Glomerular visceral epithelial cell (primary cell): ENCODE measurements around the gene IFT20.
A peak's percentile ranks its signal among the peaks of the same experiment; 100 is the strongest.

Experiments
- DNase-seq: peaks from one replicate; pipeline ENCODE4 v3.0.0-alpha.2; 2016; ENCODE audit errors: extremely low spot score

IFT20 gene, protein sequence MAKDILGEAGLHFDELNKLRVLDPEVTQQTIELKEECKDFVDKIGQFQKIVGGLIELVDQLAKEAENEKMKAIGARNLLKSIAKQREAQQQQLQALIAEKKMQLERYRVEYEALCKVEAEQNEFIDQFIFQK

DNA sequence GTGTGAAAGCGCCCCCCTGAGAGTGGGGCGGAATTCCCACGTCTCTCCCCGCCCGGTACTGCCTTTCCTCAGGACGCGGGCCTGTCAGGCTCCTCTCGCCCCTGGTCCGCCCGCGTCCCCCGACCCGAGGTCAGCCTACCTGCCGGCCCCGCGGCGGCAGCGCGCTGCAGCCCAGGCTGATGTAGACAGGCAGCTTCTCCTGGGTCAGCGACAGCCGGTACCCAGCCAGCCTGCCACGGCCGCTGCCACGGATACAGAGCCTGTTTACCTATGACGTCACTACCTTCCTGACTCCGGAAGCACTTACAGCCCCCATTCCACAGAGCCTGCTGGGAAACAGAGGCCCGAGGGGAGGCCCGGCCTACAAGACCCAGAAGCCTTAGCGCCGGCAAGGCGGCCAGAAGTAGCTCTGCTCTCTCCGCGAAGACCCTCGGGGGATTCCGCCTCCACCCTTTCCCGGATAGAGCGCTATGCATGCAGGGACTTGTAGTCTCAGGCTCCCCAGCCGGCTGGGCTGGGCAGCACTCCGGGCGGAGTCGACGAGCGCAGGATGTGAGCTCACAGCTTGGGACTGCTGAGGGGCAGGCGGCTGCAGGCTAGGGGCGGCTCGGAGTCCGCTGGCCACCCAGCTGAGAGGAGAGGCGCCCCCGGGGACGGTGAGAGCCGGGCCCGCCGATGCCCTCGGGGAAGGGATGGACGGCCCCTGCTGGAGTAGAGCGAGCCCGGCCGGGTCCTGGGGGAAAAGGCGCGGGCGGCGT lies at the start of gene IFT20, which contains the start of gene TNFAIP1:
TSS of gene IFT20 (minus strand) at position 272 of the 758 bp plus-strand sequence. CDS start 3,487 bp downstream, outside the sequence.
TSS of gene TNFAIP1 (plus strand) at position 561 of the 758 bp plus-strand sequence. CDS start 3,761 bp downstream, outside the sequence.
- DNase-seq = peak; percentile 100

DNA sequence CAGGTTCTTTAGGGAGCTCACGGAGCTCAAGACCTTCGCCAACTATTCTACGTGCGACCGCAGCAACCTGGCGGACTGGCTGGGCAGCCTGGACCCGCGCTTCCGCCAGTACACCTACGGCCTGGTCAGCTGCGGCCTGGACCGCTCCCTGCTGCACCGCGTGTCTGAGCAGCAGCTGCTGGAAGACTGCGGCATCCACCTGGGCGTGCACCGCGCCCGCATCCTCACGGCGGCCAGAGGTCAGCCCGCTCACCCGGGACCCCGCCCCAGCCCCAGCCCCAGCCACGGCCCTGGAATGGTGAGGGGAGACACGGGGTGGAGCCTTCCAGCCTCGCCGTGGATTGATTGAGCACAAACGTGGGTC lies 49.7 kb upstream of the IFT20 start:
- no peak for DNase-seq

DNA sequence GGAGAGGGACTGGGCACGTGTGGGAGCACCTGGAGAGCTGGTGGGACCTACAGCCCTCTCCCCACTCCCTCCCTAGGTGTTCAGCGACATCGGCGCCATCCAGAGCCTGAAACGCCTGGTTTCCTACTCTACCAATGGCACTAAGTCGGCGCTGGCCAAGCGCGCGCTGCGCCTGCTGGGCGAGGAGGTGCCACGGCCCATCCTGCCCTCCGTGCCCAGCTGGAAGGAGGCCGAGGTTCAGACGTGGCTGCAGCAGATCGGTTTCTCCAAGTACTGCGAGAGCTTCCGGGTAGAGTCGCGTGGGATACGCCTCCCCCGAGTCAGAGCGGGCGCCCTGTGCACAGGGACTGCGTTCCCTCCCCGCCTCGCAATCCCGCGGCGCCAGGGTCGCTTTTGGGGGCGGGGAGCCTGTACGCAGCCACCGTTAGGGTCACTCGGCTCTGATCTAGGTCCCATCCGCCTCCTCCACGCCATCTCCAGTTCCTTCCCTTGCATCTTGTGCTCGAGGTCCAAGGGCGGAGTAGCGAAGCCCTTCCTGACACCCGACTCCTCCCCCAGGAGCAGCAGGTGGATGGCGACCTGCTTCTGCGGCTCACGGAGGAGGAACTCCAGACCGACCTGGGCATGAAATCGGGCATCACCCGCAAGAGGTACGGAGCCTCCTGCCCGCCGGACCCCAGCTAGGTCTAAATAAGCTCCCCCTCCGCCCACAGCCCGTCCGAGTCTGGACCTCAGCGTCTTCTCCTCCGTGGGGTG lies 49.2 kb upstream of the IFT20 start:
- peak; percentile 39 for DNase-seq

DNA sequence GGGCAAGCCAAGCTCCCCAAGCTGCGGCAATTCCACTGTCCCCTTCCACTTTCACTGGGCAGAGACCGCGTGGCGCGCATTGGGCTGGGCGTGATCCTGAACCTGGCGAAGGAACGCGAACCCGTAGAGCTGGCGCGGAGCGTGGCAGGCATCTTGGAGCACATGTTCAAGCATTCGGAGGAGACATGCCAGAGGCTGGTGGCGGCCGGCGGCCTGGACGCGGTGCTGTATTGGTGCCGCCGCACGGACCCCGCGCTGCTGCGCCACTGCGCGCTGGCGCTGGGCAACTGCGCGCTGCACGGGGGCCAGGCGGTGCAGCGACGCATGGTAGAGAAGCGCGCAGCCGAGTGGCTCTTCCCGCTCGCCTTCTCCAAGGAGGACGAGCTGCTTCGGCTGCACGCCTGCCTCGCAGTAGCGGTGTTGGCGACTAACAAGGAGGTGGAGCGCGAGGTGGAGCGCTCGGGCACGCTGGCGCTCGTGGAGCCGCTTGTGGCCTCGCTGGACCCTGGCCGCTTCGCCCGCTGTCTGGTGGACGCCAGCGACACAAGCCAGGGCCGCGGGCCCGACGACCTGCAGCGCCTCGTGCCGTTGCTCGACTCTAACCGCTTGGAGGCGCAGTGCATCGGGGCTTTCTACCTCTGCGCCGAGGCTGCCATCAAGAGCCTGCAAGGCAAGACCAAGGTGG lies 46.0 kb upstream of the IFT20 start:
- DNase-seq = no peak

DNA sequence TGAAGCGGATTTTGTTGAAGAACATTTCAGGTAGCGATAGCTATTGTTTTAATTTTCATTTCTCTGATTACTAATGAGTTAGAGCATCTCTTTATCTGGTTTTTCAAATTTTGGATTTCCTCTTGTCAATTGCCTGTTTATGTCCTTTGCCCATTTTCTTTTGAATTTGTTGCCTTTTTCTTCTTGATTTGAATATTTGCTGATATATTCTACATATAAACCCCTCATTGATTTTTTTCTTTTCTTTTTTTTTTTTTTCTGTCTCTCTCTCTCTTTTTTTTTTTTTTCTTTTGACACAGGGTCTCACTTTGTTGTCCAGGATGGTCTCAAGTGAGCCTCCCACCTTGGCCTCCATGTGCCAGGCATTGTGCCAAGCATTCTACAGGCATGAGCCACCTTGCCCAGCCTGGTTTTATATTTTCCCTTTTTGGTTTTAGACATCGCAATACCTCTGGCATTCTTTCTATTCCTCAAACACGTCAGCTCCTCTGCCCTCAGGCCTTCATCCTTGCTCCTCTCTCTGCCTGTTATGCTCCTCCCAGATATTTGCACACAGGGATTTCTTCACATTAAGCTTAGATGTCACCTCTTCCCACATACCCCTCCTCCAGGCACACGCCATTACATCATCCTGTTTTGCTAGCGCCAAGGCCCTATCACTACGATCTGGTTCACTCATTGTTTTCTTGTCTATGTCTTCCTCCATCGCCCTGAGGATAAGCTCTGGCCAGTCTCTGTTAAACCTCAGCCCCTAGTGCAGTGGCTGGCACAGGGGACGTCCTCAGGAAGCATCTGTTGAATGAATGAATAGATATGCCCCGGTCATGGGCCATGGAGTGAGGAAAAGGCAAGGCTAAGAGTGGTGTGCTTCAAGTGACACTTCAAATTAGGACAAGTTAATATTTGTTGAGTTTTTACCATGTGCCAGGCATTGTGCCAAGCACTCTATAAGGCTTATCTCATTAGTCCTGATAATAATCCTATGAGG lies 44.8 kb upstream of the IFT20 start:
- DNase-seq = no peak

DNA sequence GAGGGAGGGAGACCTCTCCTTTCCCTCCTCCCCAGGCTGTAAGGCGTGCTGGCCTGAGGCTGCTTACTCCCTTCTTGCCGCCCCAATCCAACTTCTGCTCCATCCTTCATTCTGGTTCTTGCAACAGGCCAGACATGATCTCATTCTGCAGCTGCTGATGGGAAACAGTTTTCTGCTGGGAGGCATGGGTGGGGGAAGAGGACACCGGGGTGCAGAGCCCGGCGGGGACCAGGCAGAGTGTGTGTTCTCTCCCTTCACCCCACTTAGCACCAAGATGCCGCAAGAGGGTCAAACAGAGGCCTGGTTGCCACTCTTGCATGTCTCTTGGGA lies 37.6 kb upstream of the IFT20 start:
- no peak for DNase-seq

DNA sequence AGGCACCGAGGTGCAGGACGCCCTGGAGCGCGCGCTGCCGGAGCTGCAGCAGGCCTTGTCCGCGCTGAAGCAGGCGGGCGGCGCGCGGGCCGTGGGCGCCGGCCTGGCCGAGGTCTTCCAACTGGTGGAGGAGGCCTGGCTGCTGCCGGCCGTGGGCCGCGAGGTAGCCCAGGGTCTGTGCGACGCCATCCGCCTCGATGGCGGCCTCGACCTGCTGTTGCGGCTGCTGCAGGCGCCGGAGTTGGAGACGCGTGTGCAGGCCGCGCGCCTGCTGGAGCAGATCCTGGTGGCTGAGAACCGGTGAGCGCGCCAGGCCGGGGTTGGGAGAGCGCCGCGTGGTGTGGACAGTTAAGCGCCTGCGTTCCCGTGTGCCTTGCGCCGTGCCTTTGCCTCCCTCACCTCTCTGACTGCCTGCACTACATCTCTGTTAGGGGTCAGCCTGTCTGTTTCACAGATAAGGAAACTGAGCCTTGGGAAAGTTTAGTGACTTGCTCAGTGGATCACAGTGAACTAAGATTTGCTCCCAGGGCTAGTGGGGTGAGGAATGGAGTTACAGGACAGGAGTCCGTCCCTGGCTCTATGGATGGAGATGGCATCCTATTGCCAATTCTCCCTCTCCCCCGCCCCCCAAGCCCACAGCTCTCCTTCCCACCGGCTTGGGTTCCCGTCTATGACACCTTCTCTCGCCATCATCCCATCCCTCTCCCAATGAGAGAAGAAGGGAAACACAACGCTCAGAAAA lies 37.1 kb upstream of the IFT20 start:
- no peak for DNase-seq

DNA sequence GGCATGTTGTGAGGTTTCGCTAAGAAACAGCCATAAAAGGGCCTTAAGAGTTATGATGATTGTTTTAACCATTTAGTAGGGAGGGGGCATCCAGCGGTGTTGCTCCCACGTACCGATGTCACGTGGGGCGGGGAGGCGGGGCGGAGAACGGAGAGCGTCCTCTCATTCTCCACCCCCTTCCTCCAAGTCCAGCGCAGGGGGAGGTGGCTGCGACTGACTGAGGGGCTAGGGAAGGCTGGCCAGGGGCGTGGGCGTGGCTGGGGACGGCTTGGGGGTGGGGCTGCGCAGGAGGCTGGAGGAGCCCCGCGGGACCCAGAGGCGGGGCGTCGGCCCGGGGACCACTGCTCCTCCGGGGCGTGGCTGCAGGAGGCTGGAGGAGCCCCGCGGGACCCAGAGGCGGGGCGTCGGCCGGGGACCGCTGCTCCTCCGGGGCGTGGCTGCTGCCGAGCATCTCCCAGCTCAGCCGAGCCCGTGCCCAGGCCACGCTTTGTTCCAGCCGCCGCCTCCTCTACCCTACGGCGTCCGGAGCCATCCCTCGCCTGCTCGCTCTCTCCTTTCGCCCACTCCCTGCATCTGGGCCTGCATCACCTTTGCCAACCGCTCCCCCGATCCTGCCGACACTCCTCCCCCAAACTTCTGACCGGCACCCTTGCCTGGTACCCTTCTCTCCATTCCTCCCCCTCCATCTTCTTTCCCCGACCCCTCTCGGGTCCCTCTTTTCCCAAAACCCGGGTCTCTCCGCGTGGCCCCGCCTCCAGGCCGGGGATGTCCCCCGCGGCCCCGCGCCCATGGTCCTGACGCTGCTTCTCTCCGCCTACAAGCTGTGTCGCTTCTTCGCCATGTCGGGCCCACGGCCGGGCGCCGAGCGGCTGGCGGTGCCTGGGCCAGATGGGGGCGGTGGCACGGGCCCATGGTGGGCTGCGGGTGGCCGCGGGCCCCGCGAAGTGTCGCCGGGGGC lies 36.3 kb upstream of the IFT20 start, which contains the start of gene SARM1:
TSS of gene SARM1 (plus strand) at position 450 of the 958 bp plus-strand sequence. CDS start at position 789, 339 bp downstream.
- peak; percentile 77 for DNase-seq

DNA sequence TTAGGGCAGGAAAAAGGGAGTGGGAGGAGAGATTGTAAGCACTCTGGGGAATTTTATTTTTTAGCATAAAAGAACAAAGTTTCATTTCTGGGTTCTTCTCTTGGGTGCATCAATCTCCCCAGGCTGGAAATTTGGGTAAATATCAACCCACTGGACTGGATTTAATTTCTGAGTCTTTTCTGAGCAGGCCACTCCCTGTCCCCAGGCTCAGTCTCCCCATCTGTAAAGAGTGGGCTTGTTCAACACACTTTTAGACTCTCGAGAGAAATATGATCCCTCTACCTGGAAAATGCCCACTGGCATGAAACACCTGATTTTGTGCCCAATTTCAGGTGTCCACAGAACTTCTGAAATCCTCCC lies 35.5 kb upstream of the IFT20 start:
- DNase-seq = no peak

DNA sequence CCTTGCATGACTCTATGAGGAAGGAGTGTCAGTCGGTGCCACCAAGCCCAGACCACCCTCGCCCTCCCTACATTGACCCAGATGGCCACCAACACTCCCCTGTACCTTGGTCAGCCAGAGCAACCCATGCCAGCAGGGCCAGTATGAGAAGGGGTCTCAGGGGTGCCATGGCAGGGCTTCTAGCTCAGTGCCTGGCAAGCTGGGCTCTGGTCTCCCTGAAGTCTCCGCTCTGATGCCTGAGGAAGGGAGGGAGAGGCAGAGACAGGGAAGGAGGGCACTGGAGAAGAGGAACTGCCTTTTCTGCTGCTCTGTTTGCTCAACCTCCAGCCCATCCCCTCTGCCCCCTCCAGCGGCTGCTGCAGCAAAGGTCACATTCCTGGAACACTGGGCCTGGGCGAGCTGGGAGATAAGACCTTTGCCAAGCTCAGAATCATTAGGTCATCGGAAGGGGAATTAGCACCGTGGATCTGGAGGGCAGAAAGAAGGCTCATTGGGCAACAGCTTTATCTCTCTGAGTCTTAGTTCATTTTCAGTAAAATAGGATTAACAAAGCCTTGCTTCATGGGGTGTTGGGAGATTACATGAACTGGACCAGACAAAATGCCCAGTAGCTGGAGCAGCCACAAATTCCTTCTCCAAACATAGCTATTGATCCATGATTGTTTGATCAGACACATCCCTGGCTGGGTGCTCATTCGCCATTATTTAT lies 34.9 kb upstream of the IFT20 start, which contains the start of gene VTN:
TSS of gene VTN (minus strand) at position 273 of the 709 bp plus-strand sequence. CDS start at position 169, 104 bp downstream.
- peak; percentile 26 for DNase-seq

DNA sequence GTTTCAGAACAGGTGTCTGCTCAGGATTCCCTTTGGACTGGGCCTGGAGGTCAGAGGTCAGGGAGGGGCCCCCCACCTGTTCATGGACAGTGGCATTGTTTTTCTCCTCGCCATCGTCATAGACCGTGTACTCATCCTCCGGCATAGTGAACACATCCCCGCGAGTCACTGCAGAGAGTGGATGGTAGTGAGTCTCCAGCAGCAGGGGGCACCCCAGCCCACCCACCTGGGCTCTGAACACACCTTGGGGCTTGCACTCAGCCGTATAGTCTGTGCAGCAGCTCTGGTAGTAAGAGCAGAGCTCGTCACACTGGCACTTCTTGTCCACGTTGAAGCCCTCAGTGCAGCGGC lies 34.4 kb upstream of the IFT20 start:
- no peak for DNase-seq

DNA sequence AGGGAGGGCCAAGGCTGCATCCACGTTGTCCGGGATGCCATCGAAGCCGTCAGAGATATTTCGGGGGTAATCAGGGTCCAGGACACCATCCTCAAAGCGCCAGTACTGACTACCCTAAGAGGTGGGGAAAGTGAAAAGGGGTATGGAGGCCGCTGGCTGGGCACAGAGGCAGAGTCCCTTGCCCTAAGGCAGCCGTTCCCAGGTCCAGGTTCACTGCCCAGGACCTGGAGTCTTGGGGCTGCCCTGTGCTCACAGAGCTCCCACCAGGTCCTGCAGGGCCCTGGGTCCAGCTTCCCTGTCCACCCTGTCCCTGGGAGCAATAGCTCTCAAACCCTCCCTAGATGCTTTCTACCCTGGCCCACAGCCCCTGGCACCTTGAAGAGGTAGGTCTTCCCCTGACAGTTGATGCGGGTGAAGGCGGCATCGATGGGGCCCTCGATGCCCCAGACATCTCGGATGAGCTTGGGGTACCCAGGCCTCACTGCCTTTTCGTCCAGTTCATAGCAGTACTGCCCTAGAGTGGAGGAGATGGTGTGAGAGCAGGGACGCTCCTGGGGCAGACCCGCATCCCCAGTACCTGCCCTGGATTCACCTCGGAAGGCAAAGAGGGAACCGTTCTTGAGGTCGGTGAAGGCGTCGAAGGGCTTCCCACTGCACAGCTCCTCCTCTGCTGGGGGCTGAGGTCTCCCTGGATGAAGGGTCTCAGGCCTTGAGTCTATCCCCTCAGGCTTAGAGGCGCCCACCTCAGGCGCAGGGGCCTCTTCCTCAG lies 33.8 kb upstream of the IFT20 start:
- DNase-seq = no peak

DNA sequence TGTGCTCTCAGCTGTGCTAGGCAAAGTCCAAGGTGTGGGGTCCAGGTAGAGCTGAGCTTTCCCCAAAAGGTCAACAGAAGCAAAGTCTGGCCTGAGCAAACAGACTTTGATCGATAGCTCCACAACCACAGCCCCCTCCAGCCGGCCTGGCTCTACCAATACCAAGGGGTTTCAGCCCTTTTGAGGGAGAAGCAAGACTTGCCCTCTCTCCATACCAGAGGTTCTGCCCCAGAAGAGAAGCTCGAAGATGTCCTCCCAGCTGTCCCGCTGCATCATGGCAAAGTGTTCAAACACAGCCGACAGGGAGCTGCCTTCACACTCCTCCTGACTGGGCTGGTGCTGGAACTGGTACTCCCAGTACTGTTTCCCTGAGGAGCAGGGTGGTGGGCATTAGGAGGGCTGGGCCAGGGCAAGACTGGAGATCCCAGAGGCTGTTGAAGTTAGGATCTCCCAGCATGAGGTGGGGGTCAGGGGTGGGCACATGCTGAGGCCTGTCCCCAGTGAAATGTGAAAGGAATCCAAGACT lies 33.1 kb upstream of the IFT20 start:
- DNase-seq = no peak

DNA sequence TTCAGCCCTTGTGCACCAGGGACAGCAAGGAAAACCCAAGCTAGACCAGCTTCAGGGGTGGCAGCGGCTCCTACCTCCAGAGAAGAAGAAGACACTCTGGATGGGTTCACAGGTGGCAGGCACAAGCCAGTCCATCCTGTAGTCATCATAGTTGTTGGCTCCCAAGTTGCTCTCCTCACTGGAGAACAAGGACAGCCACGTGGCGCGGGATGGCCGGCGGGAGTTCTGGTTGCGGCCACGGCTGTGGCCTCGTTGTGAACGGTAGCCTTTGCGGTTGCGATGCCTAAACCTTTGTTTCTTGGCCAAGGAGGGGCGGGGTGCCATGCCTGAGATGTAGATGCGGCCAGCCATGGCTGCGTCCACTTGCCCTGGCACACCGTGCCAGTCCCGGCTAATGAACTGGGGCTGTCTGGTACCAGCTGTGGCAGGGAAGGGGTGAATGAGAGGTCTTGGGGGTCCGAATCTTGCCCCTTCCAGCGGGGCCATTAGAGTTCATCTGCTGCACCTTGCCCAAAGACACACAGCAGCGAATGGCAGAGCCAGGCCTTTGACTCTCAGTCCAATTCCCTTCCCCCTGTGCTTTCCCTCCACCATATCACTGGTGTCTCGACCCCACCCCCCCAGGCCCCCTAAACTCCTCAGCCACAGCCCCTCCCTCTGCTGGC lies 32.5 kb upstream of the IFT20 start:
- no peak for DNase-seq

DNA sequence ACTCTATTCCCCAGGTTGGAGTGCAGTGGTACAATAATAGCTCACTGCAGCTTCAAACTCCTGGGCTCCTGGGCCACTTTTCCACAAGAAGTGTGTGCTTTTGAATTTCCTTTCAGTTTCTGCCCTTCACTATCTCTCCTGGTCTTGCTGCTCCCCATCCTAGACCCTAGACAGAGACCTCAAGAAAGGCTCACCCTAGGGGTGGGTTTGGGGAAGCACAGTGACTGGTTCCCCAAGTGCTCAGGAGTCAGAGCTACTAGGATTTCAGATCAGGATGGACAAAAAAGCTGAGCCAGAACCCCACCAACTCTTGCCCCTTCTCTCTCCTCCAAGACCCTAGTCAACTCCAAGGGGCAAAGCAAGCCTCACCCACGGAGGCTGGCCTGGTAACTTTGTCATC lies 31.3 kb upstream of the IFT20 start:
- DNase-seq = no peak

DNA sequence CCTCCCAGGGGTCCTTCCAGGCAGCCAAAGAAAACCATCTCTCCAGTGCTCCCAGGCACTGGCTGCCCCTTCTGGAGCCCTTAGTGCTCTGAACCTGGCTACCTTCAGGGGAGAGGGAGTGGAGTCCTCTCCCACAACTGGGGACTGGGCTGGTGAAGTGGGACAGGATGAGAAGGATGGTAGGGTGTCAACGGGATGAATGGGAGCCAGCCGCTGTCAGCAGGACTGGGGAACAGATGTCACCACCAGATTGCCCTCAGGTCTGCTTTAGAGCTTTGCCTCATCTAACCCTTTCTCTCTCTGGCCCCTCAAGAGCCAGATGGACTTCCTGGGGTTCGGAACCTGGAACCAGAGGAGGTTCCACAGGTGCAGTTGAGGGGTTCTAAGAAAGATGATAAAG lies 30.2 kb upstream of the IFT20 start:
- no peak for DNase-seq
